Activated effector memory CD4-positive, alpha-beta T cell treated with Interleukin-2 at 50 U/mL for 16 hours (primary cell): ENCODE measurements around the gene GPRASP1.

Experiments
- DNase-seq: peaks from one replicate; pipeline ENCODE4 v3.0.0-alpha.2; 2020

Gene GPRASP1

DNA sequence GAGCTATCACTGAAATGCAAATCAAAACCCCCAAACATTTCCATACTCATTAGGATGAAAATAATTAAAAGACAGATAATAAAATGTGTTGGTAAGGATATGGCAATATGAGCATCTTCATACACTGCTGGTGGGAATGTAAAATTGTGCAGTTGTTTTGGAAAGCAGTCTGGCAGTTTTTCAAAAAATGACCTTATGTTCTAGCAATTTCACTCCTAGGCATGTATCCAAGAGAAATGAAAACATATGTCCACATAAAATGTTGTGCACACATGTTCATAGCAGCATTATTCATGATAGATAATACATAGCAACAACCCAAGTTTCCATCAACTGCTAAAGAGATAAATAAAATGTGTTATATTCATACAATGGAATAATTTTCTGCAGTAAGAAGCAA is 46.2 kb downstream of the GPRASP1 start:
- no peak for DNase-seq
